B cell (primary cell): ENCODE results near the gene ZSCAN25.

Experiments
- CTCF ChIP-seq: fragments of 200-600 bp; IDR thresholded peaks from one replicate; pipeline ENCODE4 v1.8.0; 2022; ENCODE audit warnings: antibody characterized with exemption, mild to moderate bottlenecking
- EZH2 ChIP-seq: IDR thresholded peaks from 2 replicates; pipeline ENCODE4 v1.6.1; 2012; ENCODE audit warnings: borderline replicate concordance, low read depth, mild to moderate bottlenecking, moderate library complexity, low read length; ENCODE audit not compliant: insufficient read depth, poor library complexity, severe bottlenecking

- TF ChIP-seq CTCF = no peak
- TF ChIP-seq EZH2 = no peak
Observed at GRCh38 chr7:99607548-99607947, 9.2 kb upstream of the ZSCAN25 start.
